Measurements from ENCODE around the gene RAPSN. TPM values are rescaled to one million over a fixed set of nuclear protein-coding genes. Genes with fewer than 3 reads are reported as not detected.

RAPSN gene
- total and polyA plus RNA-seq, 4 experiments from 2014 or later, result 0.55 to 1.7 TPM; not detected in 2

GRCh38 chr11:47400768-47401279, 48.1 kb downstream of the RAPSN start:
- H3K27ac ChIP-seq (ENCODE audit: low read depth, low read length), result peak overlapping the region; percentile 58
- H3K27ac Mint-ChIP-seq, result peak overlapping the region; percentile 69 to 94 (median 86)
- H3K9me3 ChIP-seq (ENCODE audit: control insufficient read depth in 1 of 2, low read length in 2 of 2), result no peaks in the 10 kb centered on the region
- no peaks in the 10 kb centered on the region for H3K27me3 ChIP-seq (ENCODE audit: insufficient read depth, low read length)
- H3K4me3 ChIP-seq (ENCODE audit: low read length in 2 of 2), result peak overlapping the region in 1 of 2 donors; percentile 61
- no peak for DNase-seq
- no peaks in the 10 kb centered on the region for H3K27me3 Mint-ChIP-seq
- CTCF ChIA-PET (ENCODE audit: partially characterized antibody), result interaction anchor here (1.6 to 10.3 kb wide), 4 partner anchors 8 to 28 kb away, joined by 4 to 149 read pairs (median 14); partner anchors contain the start of gene SLC39A13
- H3K4me1 Mint-ChIP-seq, result peaks cover 11 to 33% (median 21%) of the 10 kb centered on the region in 4 donors
- intact Hi-C loops (cut with micrococcal nuclease), result loop anchor here (2.0 kb wide), 1 partner anchor 26 kb away; no protein-coding TSS in a partner anchor
- peak overlapping the region; percentile 80 to 95 (median 84) for H3K4me3 Mint-ChIP-seq
- POLR2A ChIA-PET (ENCODE audit: partially characterized antibody), result interaction anchor here (0.6 to 3.4 kb wide), 8 partner anchors 8 to 513 kb away, joined by 3 to 31 read pairs (median 11); partner anchors contain the start of genes DDB2, SLC39A13 and SPI1
- peaks cover 24% of the 10 kb centered on the region for H3K4me1 ChIP-seq (ENCODE audit: insufficient read depth, low read length)
- H3K36me3 ChIP-seq (ENCODE audit: insufficient read depth, low read length), result no peaks in the 10 kb centered on the region
- no peaks in the 10 kb centered on the region for H3K36me3 Mint-ChIP-seq
- peaks cover 0 to 1% (median 0%) of the 10 kb centered on the region in 8 donors for H3K9me3 Mint-ChIP-seq

GRCh38 chr11:47399860-47400767, 48.8 kb downstream of the RAPSN start:
- Histone ChIP-seq H3K4me1 (ENCODE audit: insufficient read depth, low read length) (peaks cover 31% of the 10 kb centered on the region), H3K27ac (ENCODE audit: low read depth, low read length) (peak overlapping the region; percentile 62), H3K27me3 (ENCODE audit: insufficient read depth, low read length) (no peaks in the 10 kb centered on the region), H3K36me3 (ENCODE audit: insufficient read depth, low read length) (no peaks in the 10 kb centered on the region), H3K4me3 (ENCODE audit: low read length in 2 of 2) (peak overlapping the region in 1 of 2 donors; percentile 61), H3K9me3 (ENCODE audit: control insufficient read depth in 1 of 2, low read length in 2 of 2) (no peaks in the 10 kb centered on the region)
- intact Hi-C loops (cut with micrococcal nuclease), result loop anchor here (2.0 kb wide), 1 partner anchor 25 kb away; no protein-coding TSS in a partner anchor
- no peaks in the 10 kb centered on the region for H3K36me3 Mint-ChIP-seq
- no peaks in the 10 kb centered on the region for H3K27me3 Mint-ChIP-seq
- H3K9me3 Mint-ChIP-seq, result peaks cover 0 to 1% (median 0%) of the 10 kb centered on the region in 8 donors
- CTCF ChIA-PET (ENCODE audit: partially characterized antibody), result interaction anchor here (1.4 to 10.3 kb wide), 6 partner anchors 9 to 27 kb away, joined by 3 to 149 read pairs (median 10); partner anchors contain the start of genes SLC39A13 and SPI1
- peaks cover 12 to 40% (median 27%) of the 10 kb centered on the region in 4 donors for H3K4me1 Mint-ChIP-seq
- DNase-seq, result peak in 4 of 5 donors; percentile 21 to 38 (median 26)
- peak overlapping the region; percentile 80 to 95 (median 84) for H3K4me3 Mint-ChIP-seq
- peak overlapping the region; percentile 85 to 94 (median 88) for H3K27ac Mint-ChIP-seq
- POLR2A ChIA-PET (ENCODE audit: partially characterized antibody), result interaction anchor here (0.6 to 3.4 kb wide), 9 partner anchors 8 to 514 kb away, joined by 3 to 31 read pairs (median 12); partner anchors contain the start of genes DDB2, PSMC3, SLC39A13 and SPI1

- H3K9me3 Mint-ChIP-seq, result peaks cover 0 to 1% (median 0%) of the 10 kb centered on the region in 8 donors
- DNase-seq, result no peak
- H3K27me3 Mint-ChIP-seq, result no peaks in the 10 kb centered on the region
- peak overlapping the region in 3 of 8 donors; percentile 46 to 81 (median 67) for H3K4me3 Mint-ChIP-seq
- H3K4me1 Mint-ChIP-seq, result peaks cover 15 to 56% (median 37%) of the 10 kb centered on the region in 4 donors
- Histone ChIP-seq H3K9me3 (ENCODE audit: control insufficient read depth in 1 of 2, low read length in 2 of 2) (no peaks in the 10 kb centered on the region), H3K4me1 (ENCODE audit: insufficient read depth, low read length) (peaks cover 47% of the 10 kb centered on the region), H3K27ac (ENCODE audit: low read depth, low read length) (no peak overlapping the region), H3K36me3 (ENCODE audit: insufficient read depth, low read length) (no peaks in the 10 kb centered on the region), H3K4me3 (ENCODE audit: low read length in 2 of 2) (no peak overlapping the region), H3K27me3 (ENCODE audit: insufficient read depth, low read length) (no peaks in the 10 kb centered on the region)
- intact Hi-C loops (cut with micrococcal nuclease), result no loop called here
- ChIA-PET CTCF (ENCODE audit: partially characterized antibody) (interaction anchor here (1.4 to 10.3 kb wide), 5 partner anchors 10 to 25 kb away, joined by 3 to 149 read pairs (median 12); partner anchors contain the start of genes SLC39A13 and SPI1), POLR2A (ENCODE audit: partially characterized antibody) (interaction anchor here (2.6 to 3.4 kb wide), 4 partner anchors 9 to 28 kb away, joined by 12 to 31 read pairs (median 15); partner anchors contain the start of genes PSMC3 and SLC39A13)
- H3K36me3 Mint-ChIP-seq, result no peaks in the 10 kb centered on the region
- peak overlapping the region; percentile 63 to 83 (median 75) for H3K27ac Mint-ChIP-seq
Measured at GRCh38 chr11:47398551-47398950, 50.4 kb downstream of the RAPSN start.

- ChIA-PET CTCF (ENCODE audit: partially characterized antibody) (interaction anchor here (3.3 to 10.3 kb wide), 2 partner anchors 11 to 25 kb away, joined by 16 to 149 read pairs; partner anchors contain the start of gene SLC39A13), POLR2A (ENCODE audit: partially characterized antibody) (interaction anchor here (2.6 to 3.4 kb wide), 3 partner anchors 9 to 28 kb away, joined by 12 to 31 read pairs (median 14); partner anchors contain the start of gene PSMC3)
- Histone ChIP-seq H3K4me1 (ENCODE audit: insufficient read depth, low read length) (peaks cover 51% of the 10 kb centered on the region), H3K9me3 (ENCODE audit: control insufficient read depth in 1 of 2, low read length in 2 of 2) (no peaks in the 10 kb centered on the region), H3K36me3 (ENCODE audit: insufficient read depth, low read length) (no peaks in the 10 kb centered on the region), H3K4me3 (ENCODE audit: low read length in 2 of 2) (no peak overlapping the region), H3K27me3 (ENCODE audit: insufficient read depth, low read length) (no peaks in the 10 kb centered on the region), H3K27ac (ENCODE audit: low read depth, low read length) (no peak overlapping the region)
- no peaks in the 10 kb centered on the region for H3K36me3 Mint-ChIP-seq
- H3K27me3 Mint-ChIP-seq, result no peaks in the 10 kb centered on the region
- peaks cover 0 to 1% (median 0%) of the 10 kb centered on the region in 8 donors for H3K9me3 Mint-ChIP-seq
- peak overlapping the region; percentile 15 to 81 (median 65) for H3K27ac Mint-ChIP-seq
- DNase-seq, result no peak
- H3K4me3 Mint-ChIP-seq, result peak overlapping the region in 4 of 8 donors; percentile 6 to 67 (median 33)
- intact Hi-C loops (cut with micrococcal nuclease), result no loop called here
- peaks cover 16 to 60% (median 39%) of the 10 kb centered on the region in 4 donors for H3K4me1 Mint-ChIP-seq
Measured at GRCh38 chr11:47398011-47398410, 50.9 kb downstream of the RAPSN start.

GRCh38 chr11:47396049-47396320, 53.0 kb downstream of the RAPSN start:
- no peaks in the 10 kb centered on the region for H3K9me3 ChIP-seq (ENCODE audit: control insufficient read depth in 1 of 2, low read length in 2 of 2)
- Mint-ChIP-seq H3K27me3 (no peaks in the 10 kb centered on the region), H3K4me3 (peak overlapping the region in 3 of 8 donors; percentile 47 to 65 (median 48)), H3K4me1 (peaks cover 16 to 67% (median 42%) of the 10 kb centered on the region in 4 donors), H3K27ac (peak overlapping the region; percentile 42 to 92 (median 86)), H3K9me3 (peaks cover 0 to 3% (median 0%) of the 10 kb centered on the region in 8 donors), H3K36me3 (no peaks in the 10 kb centered on the region)
- peaks cover 57% of the 10 kb centered on the region for H3K4me1 ChIP-seq (ENCODE audit: insufficient read depth, low read length)
- no peaks in the 10 kb centered on the region for H3K36me3 ChIP-seq (ENCODE audit: insufficient read depth, low read length)
- no peak overlapping the region for H3K4me3 ChIP-seq (ENCODE audit: low read length in 2 of 2)
- no peak overlapping the region for H3K27ac ChIP-seq (ENCODE audit: low read depth, low read length)
- CTCF ChIA-PET (ENCODE audit: partially characterized antibody), result interaction anchor here (10.3 kb wide), 1 partner anchor 23 kb away, joined by 149 read pairs; no protein-coding TSS in a partner anchor
- DNase-seq, result no peak
- H3K27me3 ChIP-seq (ENCODE audit: insufficient read depth, low read length), result no peaks in the 10 kb centered on the region
- POLR2A ChIA-PET (ENCODE audit: partially characterized antibody), result interaction anchor here (1.0 to 2.1 kb wide), 2 partner anchors 11 to 181 kb away, joined by 3 to 13 read pairs; partner anchors contain the start of gene DDB2
- intact Hi-C loops (cut with micrococcal nuclease), result no loop called here

- intact Hi-C loops (cut with micrococcal nuclease), result no loop called here
- peaks cover 55% of the 10 kb centered on the region for H3K4me1 ChIP-seq (ENCODE audit: insufficient read depth, low read length)
- Mint-ChIP-seq H3K4me1 (peaks cover 15 to 67% (median 40%) of the 10 kb centered on the region in 4 donors), H3K27me3 (no peaks in the 10 kb centered on the region), H3K27ac (peak overlapping the region; percentile 73 to 93 (median 89)), H3K9me3 (peaks cover 0 to 3% (median 0%) of the 10 kb centered on the region in 8 donors), H3K36me3 (no peaks in the 10 kb centered on the region), H3K4me3 (peak overlapping the region in 6 of 8 donors; percentile 24 to 66 (median 58))
- no peak for DNase-seq
- H3K9me3 ChIP-seq (ENCODE audit: control insufficient read depth in 1 of 2, low read length in 2 of 2), result no peaks in the 10 kb centered on the region
- peak overlapping the region; percentile 77 for H3K27ac ChIP-seq (ENCODE audit: low read depth, low read length)
- no peaks in the 10 kb centered on the region for H3K36me3 ChIP-seq (ENCODE audit: insufficient read depth, low read length)
- H3K27me3 ChIP-seq (ENCODE audit: insufficient read depth, low read length), result no peaks in the 10 kb centered on the region
- ChIA-PET POLR2A (ENCODE audit: partially characterized antibody) (interaction anchor here (1.0 to 6.8 kb wide), 5 partner anchors 13 to 218 kb away, joined by 6 to 86 read pairs (median 12); partner anchors contain the start of genes ARFGAP2, DDB2, PSMC3 and SLC39A13), CTCF (ENCODE audit: partially characterized antibody) (interaction anchor here (1.4 to 9.6 kb wide), 3 partner anchors 12 to 22 kb away, joined by 4 to 116 read pairs (median 70); partner anchors contain the start of gene SLC39A13)
- H3K4me3 ChIP-seq (ENCODE audit: low read length in 2 of 2), result peak overlapping the region; percentile 47
Measured at GRCh38 chr11:47395223-47396048, 53.5 kb downstream of the RAPSN start.
